Ramos (cell line): ENCODE data around the gene MIGA1.
"Not testable (repeated sequence)": the region's sequence is repeated elsewhere in the genome, so short reads cannot be mapped to it uniquely, and the experiment has no call there.

Experiments
- in situ Hi-C: fragments of 300-500 bp; cut with MboI; formaldehyde crosslinking; loops from one replicate; pipeline ENCODE4 v1.14.3; 2022; ENCODE audit warnings: low sequenced_read_pairs; ENCODE audit not compliant: unreplicated experiment

Gene MIGA1

GRCh38 chr1:77779529-77780281, at the start of gene MIGA1:
Gene MIGA1, plus strand, starts transcription at chr1:77779649. Its CDS starts 3,604 bp downstream, at chr1:77783253.
- in situ Hi-C loops = no loop called here

GRCh38 chr1:77732090-77732489, 47.4 kb upstream of the MIGA1 start:
- in situ Hi-C loops = no loop called here

GRCh38 chr1:77739235-77739634, 40.2 kb upstream of the MIGA1 start:
- in situ Hi-C loops = no loop called here

GRCh38 chr1:77741316-77741715, 38.1 kb upstream of the MIGA1 start:
- in situ Hi-C loops = no loop called here

GRCh38 chr1:77742011-77742555, 37.4 kb upstream of the MIGA1 start:
- in situ Hi-C loops = no loop called here

- in situ Hi-C loops = no loop called here
Measured at GRCh38 chr1:77744576-77744975, 34.9 kb upstream of the MIGA1 start.

- in situ Hi-C loops = not testable (repeated sequence)
Measured at GRCh38 chr1:77749489-77749888, 30.0 kb upstream of the MIGA1 start.

- in situ Hi-C loops = no loop called here
Measured at GRCh38 chr1:77756052-77756754, 23.2 kb upstream of the MIGA1 start.

- in situ Hi-C loops = no loop called here
Measured at GRCh38 chr1:77757066-77757584, 22.3 kb upstream of the MIGA1 start.

- in situ Hi-C loops = no loop called here
Measured at GRCh38 chr1:77757603-77758002, 21.8 kb upstream of the MIGA1 start.

- in situ Hi-C loops = no loop called here
Measured at GRCh38 chr1:77759071-77760028, 20.1 kb upstream of the MIGA1 start, which contains the start of gene USP33. Gene USP33, minus strand, starts transcription at chr1:77759852. Its CDS starts 18,155 bp downstream, at chr1:77741697.

GRCh38 chr1:77762072-77762476, 17.4 kb upstream of the MIGA1 start:
- in situ Hi-C loops = no loop called here

- in situ Hi-C loops = no loop called here
Measured at GRCh38 chr1:77768006-77768405, 11.4 kb upstream of the MIGA1 start.

- in situ Hi-C loops = no loop called here
Measured at GRCh38 chr1:77776007-77776700, 3.3 kb upstream of the MIGA1 start.

GRCh38 chr1:77781683-77782082, 2.2 kb downstream of the MIGA1 start:
- in situ Hi-C loops = no loop called here

GRCh38 chr1:77783141-77783540, 3.7 kb downstream of the MIGA1 start:
- in situ Hi-C loops = no loop called here

GRCh38 chr1:77786093-77786741, 6.8 kb downstream of the MIGA1 start:
- in situ Hi-C loops = not testable (repeated sequence)

- in situ Hi-C loops = no loop called here
Measured at GRCh38 chr1:77794550-77794949, 15.1 kb downstream of the MIGA1 start.
